GM21528 (cell line): ENCODE data around the gene SLC4A1AP.

ENCODE experiments used
- ATAC-seq: cut with Tn5 transposase; IDR thresholded peaks from one replicate; pipeline ENCODE4 v1.9.1; 2021; ENCODE audit warnings: mild to moderate bottlenecking, moderate library complexity; ENCODE audit not compliant: unreplicated experiment, low FRiP score

Gene SLC4A1AP

GRCh38 chr2:27736890-27737204 is 73.2 kb downstream of the SLC4A1AP start:
- ATAC-seq: no peak

- no peak for ATAC-seq
Measured at GRCh38 chr2:27737676-27738348, 74.1 kb downstream of the SLC4A1AP start.

GRCh38 chr2:27738349-27739057 is 74.8 kb downstream of the SLC4A1AP start:
- no peak for ATAC-seq

- ATAC-seq: no peak
Measured at GRCh38 chr2:27739058-27739373, 75.3 kb downstream of the SLC4A1AP start.

- ATAC-seq: no peak
Measured at GRCh38 chr2:27741673-27742072, 78.0 kb downstream of the SLC4A1AP start.

- ATAC-seq: no peak
Measured at GRCh38 chr2:27742571-27742970, 78.9 kb downstream of the SLC4A1AP start.
